Uterus (tissue), 2 donors: ENCODE measurements around the gene ALDH3B1.

ENCODE experiments used
- CTCF ChIP-seq, 4 experiments: fragments of 200-600 bp in 2 of 4; fragments of 450-650 bp in 2 of 4; sonication (generic) in 2 of 4; IDR thresholded peaks; one replicate each; pipeline ENCODE4 v1.5.1; 2016 to 2019; ENCODE audit warnings: antibody characterized with exemption in 4 of 4, mild to moderate bottlenecking in 2 of 4, moderate library complexity in 1 of 4
- POLR2A ChIP-seq, 2 donors: fragments of 450-650 bp; IDR thresholded peaks; one replicate each; pipeline ENCODE4 v1.6.1; 2016; ENCODE audit warnings: antibody characterized with exemption in 2 of 2, mild to moderate bottlenecking in 1 of 2, moderate library complexity in 1 of 2

GRCh38 chr11:68044145-68044813 lies 34.2 kb downstream of the ALDH3B1 start:
- TF ChIP-seq POLR2A (IDR thresholded peaks at IDR 0.05) (no peak), CTCF (IDR thresholded peaks at IDR 0.05) (no peak)
